ENCODE data around the gene NT5DC3.

DNA sequence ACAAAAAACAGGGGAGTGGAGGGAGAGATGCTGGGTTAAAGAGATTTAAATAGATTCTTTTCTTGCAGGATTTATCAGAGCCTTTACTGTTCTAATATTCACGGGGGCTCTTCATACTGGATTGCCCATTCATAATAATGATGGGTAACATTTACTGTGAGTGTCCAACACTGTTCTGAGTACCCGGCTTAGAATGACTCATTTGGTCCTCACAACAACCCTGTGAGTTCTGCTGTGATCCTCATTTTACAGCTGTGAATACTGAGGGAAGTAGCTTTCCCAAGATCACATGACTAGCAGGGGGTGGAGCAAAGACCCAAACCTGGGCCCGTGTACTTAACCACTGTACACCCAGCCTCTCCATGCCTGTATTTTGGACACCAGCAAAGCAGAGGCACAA, 113.4 kb downstream of the NT5DC3 start:
- TF ChIP-seq CTCF (IDR thresholded peaks at IDR 0.05) (no peak), POLR2A (IDR thresholded peaks at IDR 0.05) (no peak)

All from breast epithelium (tissue), 3 donors.